K562 (cell line): ENCODE data around the gene GNG3. TPM values are rescaled to one million over a fixed set of nuclear protein-coding genes. Genes with fewer than 3 reads are reported as not detected.

Experiments
- ARHGAP35 ChIP-seq: fragments of 450-650 bp; IDR thresholded peaks from 2 replicates; pipeline ENCODE4 v1.6.1; 2018; ENCODE audit not compliant: partially characterized antibody
- CEBPB ChIP-seq: fragments of 450-650 bp; IDR thresholded peaks from 2 replicates; pipeline ENCODE4 v1.6.1; 2016; ENCODE audit warnings: missing genetic modification characterization, missing compliant biosample characterization
- CHD4 ChIP-seq: fragments of 200-600 bp; sonication (generic); IDR thresholded peaks from 3 replicates; pipeline ENCODE4 v1.6.1; 2012; ENCODE audit warnings: low read depth, mild to moderate bottlenecking, mixed read lengths, low read length, inconsistent platforms; ENCODE audit not compliant: insufficient read depth, insufficient replicate concordance, poor library complexity, severe bottlenecking
- KAT2B ChIP-seq: IDR thresholded peaks from one replicate; pipeline ENCODE4 v1.6.1; 2012; ENCODE audit warnings: low read depth, mild to moderate bottlenecking, control low read depth, inconsistent platforms, low read length, moderate library complexity
- MYC ChIP-seq, 2 experiments: fragments of 250-450 bp in 1 of 2; sonication (Bioruptor Pico) in 1 of 2; IDR thresholded peaks; 2 replicates each; pipeline versions ENCODE4 v1.5.1 to v1.6.1; 2012 to 2021; ENCODE audit warnings: low read depth in 2 of 2, borderline replicate concordance in 1 of 2, improper control_type of control experiment in 1 of 2, low read length in 1 of 2, mild to moderate bottlenecking in 1 of 2, moderate library complexity in 1 of 2
- NFYB ChIP-seq: IDR thresholded peaks from 2 replicates; pipeline ENCODE4 v1.6.1; 2011; ENCODE audit warnings: mild to moderate bottlenecking, moderate library complexity; ENCODE audit not compliant: insufficient read length; ENCODE audit errors: extremely low read depth
- PHF8 ChIP-seq: fragments of 200-600 bp; sonication (generic); IDR thresholded peaks from 2 replicates; pipeline ENCODE4 v1.6.1; 2012; ENCODE audit warnings: mixed run types, mild to moderate bottlenecking, inconsistent platforms, low read length, moderate library complexity, borderline replicate concordance
- RAD21 ChIP-seq, 2 experiments: fragments of 250-450 bp in 1 of 2; fragments of 450-650 bp in 1 of 2; sonication (Bioruptor Pico) in 1 of 2; formaldehyde crosslinking in 1 of 2; IDR thresholded peaks in 1 of 2; conservative IDR thresholded peaks in 1 of 2; 2 replicates each; pipeline versions ENCODE4 v1.4.0 to v1.8.0; 2020 to 2022; ENCODE audit warnings: mild to moderate bottlenecking in 2 of 2, moderate library complexity in 1 of 2
- RAD51 ChIP-seq: fragments of 450-650 bp; IDR thresholded peaks from 2 replicates; pipeline ENCODE4 v1.7.1; 2016; ENCODE audit warnings: low read depth, mild to moderate bottlenecking, borderline replicate concordance
- RBM14 ChIP-seq: fragments of 200-400 bp; formaldehyde crosslinking; IDR thresholded peaks from 2 replicates; pipeline ENCODE4 v1.6.1; 2018; ENCODE audit warnings: low read depth, mild to moderate bottlenecking, low read length, moderate library complexity, borderline replicate concordance; ENCODE audit not compliant: insufficient read depth
- SP2 ChIP-seq: IDR thresholded peaks from 2 replicates; pipeline ENCODE4 v1.6.1; 2011; ENCODE audit warnings: mild to moderate bottlenecking, low read depth, low read length, moderate library complexity; ENCODE audit not compliant: poor library complexity, severe bottlenecking; ENCODE audit errors: extremely low read depth
- YY1 ChIP-seq, 3 experiments: IDR thresholded peaks; 2 replicates each; pipeline ENCODE4 v1.6.1; 2011; ENCODE audit warnings: low read length in 2 of 3, mild to moderate bottlenecking in 2 of 3, moderate library complexity in 2 of 3, borderline replicate concordance in 1 of 3, control low read depth in 1 of 3, low read depth in 1 of 3; ENCODE audit not compliant: insufficient read depth in 3 of 3, insufficient replicate concordance in 2 of 3, control insufficient read depth in 1 of 3, insufficient read length in 1 of 3; ENCODE audit errors: extremely low read depth in 1 of 3
- ZNF212 ChIP-seq: fragments of 450-650 bp; formaldehyde crosslinking; IDR thresholded peaks from 2 replicates; pipeline ENCODE4 v1.4.0; 2020; ENCODE audit warnings: mild to moderate bottlenecking
- ZNF41 ChIP-seq: fragments of 250-450 bp; sonication (Bioruptor Pico); conservative IDR thresholded peaks from 2 replicates; pipeline ENCODE4 v1.4.0; 2020; ENCODE audit warnings: mild to moderate bottlenecking
- ZNF431 ChIP-seq: sonication (generic); formaldehyde crosslinking; IDR thresholded peaks from 2 replicates; pipeline ENCODE4 v1.8.0; 2022; ENCODE audit warnings: mild to moderate bottlenecking, missing genetic modification reagents
- ZNF699 ChIP-seq: fragments of 250-450 bp; sonication (Bioruptor Pico); IDR thresholded peaks from 2 replicates; pipeline ENCODE4 v1.8.0; 2021; ENCODE audit warnings: mild to moderate bottlenecking, moderate library complexity; ENCODE audit not compliant: insufficient replicate concordance
- polyA plus RNA-seq, 8 experiments: library from polyadenylated mRNA; depleted of rRNA in 4 of 8; stranded (reverse) in 5 of 8; unstranded in 3 of 8; fragments of >200 nt; fragmentation: Nextera tagmentation in 2 of 8; fragmentation: Illumina TruSeq in 1 of 8; extraction: Ambion mirVana in 2 of 8; extraction: Trizol in 1 of 8; gene quantifications; 2 replicates each; pipeline versions ENCODE4 v1.2.1 to v1.2.3, GENCODE V29; 2011 to 2014; ENCODE audit warnings: inconsistent platforms in 1 of 8, missing spikeins in 1 of 8
- total RNA-seq, 7 experiments: library from RNA; depleted of rRNA in 6 of 7; stranded (reverse); fragments of >200 nt in 6 of 7; fragmentation: Illumina TruSeq in 2 of 7; extraction: Trizol in 2 of 7; gene quantifications; 2 replicates each; pipeline versions ENCODE4 v1.2.1 to v1.2.3, GENCODE V29; 2011 to 2021; ENCODE audit warnings: low replicate concordance in 1 of 7
- TF ChIP-seq, protein P1 (sequence below), 2 experiments: IDR thresholded peaks; 2 replicates each; pipeline ENCODE4 v1.6.1; 2012; ENCODE audit warnings: improper control_type of control experiment in 2 of 2, low read depth in 2 of 2, low read length in 2 of 2, borderline replicate concordance in 1 of 2
- TF ChIP-seq, protein P2 (sequence below): fragments of 450-650 bp; formaldehyde crosslinking; IDR thresholded peaks from 2 replicates; pipeline ENCODE4 v1.4.0; 2020; ENCODE audit warnings: mild to moderate bottlenecking, mixed read lengths
- TF ChIP-seq, protein P3 (sequence below): sonication (generic); formaldehyde crosslinking; IDR thresholded peaks from 2 replicates; pipeline ENCODE4 v1.8.1; 2023; ENCODE audit warnings: mild to moderate bottlenecking, missing genetic modification reagents

The GNG3 gene
- total and polyA plus RNA-seq, 9 of the 15 experiments (the other 6 are each of a cell fraction or from before 2014, with no cell fraction given): 0.07 TPM; not detected in 8

DNA sequence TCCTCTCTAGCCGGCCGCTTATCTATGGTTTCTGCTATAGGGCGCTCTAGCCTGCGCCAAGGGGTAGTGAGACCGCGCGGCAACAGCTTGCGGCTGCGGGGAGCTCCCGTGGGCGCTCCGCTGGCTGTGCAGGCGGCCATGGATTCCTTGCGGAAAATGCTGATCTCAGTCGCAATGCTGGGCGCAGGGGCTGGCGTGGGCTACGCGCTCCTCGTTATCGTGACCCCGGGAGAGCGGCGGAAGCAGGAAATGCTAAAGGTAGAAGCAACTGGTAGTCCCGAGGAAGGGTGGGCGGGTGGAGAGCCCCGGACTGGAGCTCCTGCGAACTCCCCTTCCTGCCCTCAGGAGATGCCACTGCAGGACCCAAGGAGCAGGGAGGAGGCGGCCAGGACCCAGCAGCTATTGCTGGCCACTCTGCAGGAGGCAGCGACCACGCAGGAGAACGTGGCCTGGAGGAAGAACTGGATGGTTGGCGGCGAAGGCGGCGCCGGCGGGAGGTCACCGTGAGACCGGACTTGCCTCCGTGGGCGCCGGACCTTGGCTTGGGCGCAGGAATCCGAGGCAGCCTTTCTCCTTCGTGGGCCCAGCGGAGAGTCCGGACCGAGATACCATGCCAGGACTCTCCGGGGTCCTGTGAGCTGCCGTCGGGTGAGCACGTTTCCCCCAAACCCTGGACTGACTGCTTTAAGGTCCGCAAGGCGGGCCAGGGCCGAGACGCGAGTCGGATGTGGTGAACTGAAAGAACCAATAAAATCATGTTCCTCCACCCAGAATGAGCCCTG, 35.7 kb upstream of the GNG3 start, which contains the start of the genes LBHD1 and UQCC3 (continued):
- TF ChIP-seq, protein P1, sequence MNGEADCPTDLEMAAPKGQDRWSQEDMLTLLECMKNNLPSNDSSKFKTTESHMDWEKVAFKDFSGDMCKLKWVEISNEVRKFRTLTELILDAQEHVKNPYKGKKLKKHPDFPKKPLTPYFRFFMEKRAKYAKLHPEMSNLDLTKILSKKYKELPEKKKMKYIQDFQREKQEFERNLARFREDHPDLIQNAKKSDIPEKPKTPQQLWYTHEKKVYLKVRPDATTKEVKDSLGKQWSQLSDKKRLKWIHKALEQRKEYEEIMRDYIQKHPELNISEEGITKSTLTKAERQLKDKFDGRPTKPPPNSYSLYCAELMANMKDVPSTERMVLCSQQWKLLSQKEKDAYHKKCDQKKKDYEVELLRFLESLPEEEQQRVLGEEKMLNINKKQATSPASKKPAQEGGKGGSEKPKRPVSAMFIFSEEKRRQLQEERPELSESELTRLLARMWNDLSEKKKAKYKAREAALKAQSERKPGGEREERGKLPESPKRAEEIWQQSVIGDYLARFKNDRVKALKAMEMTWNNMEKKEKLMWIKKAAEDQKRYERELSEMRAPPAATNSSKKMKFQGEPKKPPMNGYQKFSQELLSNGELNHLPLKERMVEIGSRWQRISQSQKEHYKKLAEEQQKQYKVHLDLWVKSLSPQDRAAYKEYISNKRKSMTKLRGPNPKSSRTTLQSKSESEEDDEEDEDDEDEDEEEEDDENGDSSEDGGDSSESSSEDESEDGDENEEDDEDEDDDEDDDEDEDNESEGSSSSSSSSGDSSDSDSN (IDR thresholded peaks at IDR 0.05; ENCODE audit: borderline replicate concordance in 1 of 2, low read depth in 2 of 2, low read length in 2 of 2): no peak
- TF ChIP-seq MYC (IDR thresholded peaks at IDR 0.05; ENCODE audit: low read depth, low read length): peak; percentile 92
- peak; percentile 74; the same call in 1 of the 2 replicates for TF ChIP-seq MYC (CRISPR knock-in tag; IDR thresholded peaks at IDR 0.05; ENCODE audit: borderline replicate concordance, low read depth)
- no peak for TF ChIP-seq RAD21 (CRISPR knock-in tag; conservative IDR thresholded peaks at IDR 0.05 in 1 of 2, IDR thresholded peaks at IDR 0.05 in 1 of 2)
- TF ChIP-seq CHD4: no peak
- TF ChIP-seq, protein P2, sequence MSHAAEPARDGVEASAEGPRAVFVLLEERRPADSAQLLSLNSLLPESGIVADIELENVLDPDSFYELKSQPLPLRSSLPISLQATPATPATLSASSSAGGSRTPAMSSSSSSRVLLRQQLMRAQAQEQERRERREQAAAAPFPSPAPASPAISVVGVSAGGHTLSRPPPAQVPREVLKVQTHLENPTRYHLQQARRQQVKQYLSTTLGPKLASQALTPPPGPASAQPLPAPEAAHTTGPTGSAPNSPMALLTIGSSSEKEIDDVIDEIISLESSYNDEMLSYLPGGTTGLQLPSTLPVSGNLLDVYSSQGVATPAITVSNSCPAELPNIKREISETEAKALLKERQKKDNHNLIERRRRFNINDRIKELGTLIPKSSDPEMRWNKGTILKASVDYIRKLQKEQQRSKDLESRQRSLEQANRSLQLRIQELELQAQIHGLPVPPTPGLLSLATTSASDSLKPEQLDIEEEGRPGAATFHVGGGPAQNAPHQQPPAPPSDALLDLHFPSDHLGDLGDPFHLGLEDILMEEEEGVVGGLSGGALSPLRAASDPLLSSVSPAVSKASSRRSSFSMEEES (CRISPR knock-in tag): no peak
- TF ChIP-seq ARHGAP35: no peak
- no peak for TF ChIP-seq KAT2B
- TF ChIP-seq ZNF212 (CRISPR knock-in tag): no peak
- TF ChIP-seq SP2: peak; percentile 97
- no peak for TF ChIP-seq RBM14
- TF ChIP-seq NFYB: no peak
- peak; percentile 69; the same call in 1 of the 2 replicates for TF ChIP-seq ZNF431
- no peak for TF ChIP-seq RAD51
- TF ChIP-seq, protein P3, sequence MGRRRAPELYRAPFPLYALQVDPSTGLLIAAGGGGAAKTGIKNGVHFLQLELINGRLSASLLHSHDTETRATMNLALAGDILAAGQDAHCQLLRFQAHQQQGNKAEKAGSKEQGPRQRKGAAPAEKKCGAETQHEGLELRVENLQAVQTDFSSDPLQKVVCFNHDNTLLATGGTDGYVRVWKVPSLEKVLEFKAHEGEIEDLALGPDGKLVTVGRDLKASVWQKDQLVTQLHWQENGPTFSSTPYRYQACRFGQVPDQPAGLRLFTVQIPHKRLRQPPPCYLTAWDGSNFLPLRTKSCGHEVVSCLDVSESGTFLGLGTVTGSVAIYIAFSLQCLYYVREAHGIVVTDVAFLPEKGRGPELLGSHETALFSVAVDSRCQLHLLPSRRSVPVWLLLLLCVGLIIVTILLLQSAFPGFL: no peak
- TF ChIP-seq CEBPB (tag): no peak
- TF ChIP-seq YY1 (IDR thresholded peaks at IDR 0.05; ENCODE audit: borderline replicate concordance in 1 of 3, control insufficient read depth in 1 of 3, extremely low read depth in 1 of 3, insufficient read depth in 3 of 3, insufficient read length in 1 of 3, insufficient replicate concordance in 2 of 3, low read depth in 1 of 3, low read length in 2 of 3): peak; percentile 48 to 92 (median 80)
- no peak for TF ChIP-seq ZNF699 (CRISPR knock-in tag)
- peak; percentile 96 for TF ChIP-seq PHF8
- TF ChIP-seq ZNF41 (CRISPR knock-in tag): no peak
